Neural progenitor cell (in vitro differentiated cells): ENCODE data around the gene CAPN2. TPM values are rescaled to one million over a fixed set of nuclear protein-coding genes. Genes with fewer than 3 reads are reported as not detected.

Experiments used
- DNase-seq: peaks from one replicate; pipeline ENCODE4 v3.0.0-alpha.2; 2016; ENCODE audit warnings: low spot score
- H2AFZ ChIP-seq: fragments of 200-600 bp; sonication (generic); replicated peaks from 2 replicates; pipeline ENCODE4 v1.6.1; 2016; ENCODE audit warnings: antibody characterized with exemption
- H3F3A ChIP-seq: fragments of 200-600 bp; sonication (generic); 2 replicates; pipeline ENCODE4 v1.6.1; 2016; ENCODE audit warnings: antibody characterized with exemption, low read depth
- H3K27ac ChIP-seq: fragments of 200-600 bp; sonication (generic); 2 replicates; pipeline ENCODE4 v1.5.1; 2016; ENCODE audit warnings: mild to moderate bottlenecking
- H3K27me3 ChIP-seq: fragments of 200-600 bp; sonication (generic); 2 replicates; pipeline ENCODE4 v1.6.1; 2016; ENCODE audit warnings: mild to moderate bottlenecking, moderate library complexity
- H3K36me3 ChIP-seq: fragments of 200-600 bp; sonication (generic); 2 replicates; pipeline ENCODE4 v1.5.1; 2016
- H3K4me1 ChIP-seq: fragments of 200-600 bp; sonication (generic); 2 replicates; pipeline ENCODE4 v1.6.1; 2016; ENCODE audit warnings: mixed run types
- H3K4me2 ChIP-seq: fragments of 200-600 bp; sonication (generic); 2 replicates; pipeline ENCODE4 v1.6.1; 2016
- H3K4me3 ChIP-seq: fragments of 200-600 bp; sonication (generic); 2 replicates; pipeline ENCODE4 v1.5.1; 2016
- H3K79me2 ChIP-seq: fragments of 200-600 bp; sonication (generic); 2 replicates; pipeline ENCODE4 v1.6.1; 2016; ENCODE audit warnings: low read depth
- H3K9ac ChIP-seq: fragments of 200-600 bp; sonication (generic); 2 replicates; pipeline ENCODE4 v1.6.1; 2016
- H3K9me3 ChIP-seq: fragments of 200-600 bp; sonication (generic); 2 replicates; pipeline ENCODE4 v1.5.1; 2016; ENCODE audit warnings: low read depth
- H4K20me1 ChIP-seq: fragments of 200-600 bp; sonication (generic); 2 replicates; pipeline ENCODE4 v1.6.1; 2016; ENCODE audit warnings: low read depth
- H3K27ac Mint-ChIP-seq: 3 replicates; pipeline ENCODE4 v1.8.0; 2021; ENCODE audit warnings: mixed read lengths
- H3K27me3 Mint-ChIP-seq: 2 replicates; pipeline ENCODE4 v1.8.0; 2022; ENCODE audit warnings: low read depth, mild to moderate bottlenecking, inconsistent platforms, moderate library complexity, mixed read lengths; ENCODE audit not compliant: insufficient read depth
- H3K36me3 Mint-ChIP-seq: 3 replicates; pipeline ENCODE4 v1.8.0; 2021; ENCODE audit warnings: mixed read lengths
- H3K4me1 Mint-ChIP-seq: 3 replicates; pipeline ENCODE4 v1.8.0; 2021; ENCODE audit warnings: mixed read lengths
- H3K4me3 Mint-ChIP-seq: 3 replicates; pipeline ENCODE4 v1.8.0; 2021; ENCODE audit warnings: mild to moderate bottlenecking, moderate library complexity, mixed read lengths
- H3K9me3 Mint-ChIP-seq: 3 replicates; pipeline ENCODE4 v1.8.0; 2020; ENCODE audit warnings: mixed read lengths
- EZH2 ChIP-seq: fragments of 200-600 bp; sonication (generic); IDR thresholded peaks from 2 replicates; pipeline ENCODE4 v1.6.1; 2017; ENCODE audit warnings: antibody characterized with exemption, mild to moderate bottlenecking, moderate library complexity
- EZH2phosphoT487 ChIP-seq: fragments of 200-600 bp; sonication (generic); IDR thresholded peaks from 2 replicates; pipeline ENCODE4 v1.6.1; 2017; ENCODE audit warnings: antibody characterized with exemption
- total RNA-seq: library from RNA; depleted of rRNA; stranded (reverse); fragments of >200 nt; gene quantifications from 2 replicates; pipeline ENCODE4 v1.2.3, GENCODE V29; 2015; ENCODE audit warnings: low replicate concordance
- TF ChIP-seq, protein P1 (sequence below): fragments of 200-600 bp; sonication (generic); IDR thresholded peaks from 2 replicates; pipeline ENCODE4 v1.5.1; 2017; ENCODE audit warnings: antibody characterized with exemption, mild to moderate bottlenecking

Gene CAPN2
- total RNA-seq, 1 donor from 2014 or later = 61.7 TPM

DNA sequence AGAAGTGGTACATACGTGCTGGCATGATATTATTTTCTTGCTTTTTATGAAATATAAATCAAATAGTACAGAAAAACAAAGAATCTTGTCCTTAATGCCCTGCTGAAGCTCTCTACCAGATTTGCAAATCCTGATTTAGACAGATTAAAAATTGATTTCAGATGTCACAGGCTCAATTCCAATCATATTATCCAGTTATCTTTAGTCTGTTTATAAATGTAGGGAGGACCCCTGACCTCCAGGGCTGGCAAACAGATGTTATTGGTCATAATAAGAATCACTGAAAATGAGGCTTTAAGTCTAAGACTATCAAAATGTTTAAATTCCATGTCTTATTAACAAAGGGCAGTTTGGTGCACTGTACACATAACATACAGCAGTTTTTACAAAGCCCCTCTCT, 71.3 kb downstream of the CAPN2 start:
- H3K4me3 Mint-ChIP-seq = no peak overlapping the region
- H3K27ac ChIP-seq = no peak overlapping the region
- H3K36me3 Mint-ChIP-seq = peaks cover 31% of the 10 kb centered on the region
- no peak overlapping the region for H3K9ac ChIP-seq
- peaks cover 20% of the 10 kb centered on the region for H4K20me1 ChIP-seq
- peaks cover 6% of the 10 kb centered on the region for H3K4me1 ChIP-seq
- peaks cover 23% of the 10 kb centered on the region for H3K36me3 ChIP-seq
- H3K9me3 Mint-ChIP-seq = no peaks in the 10 kb centered on the region
- H3F3A ChIP-seq = peaks cover 7% of the 10 kb centered on the region
- peaks cover 15% of the 10 kb centered on the region for H3K4me1 Mint-ChIP-seq
- TF ChIP-seq EZH2 = no peak
- TF ChIP-seq, protein P1, sequence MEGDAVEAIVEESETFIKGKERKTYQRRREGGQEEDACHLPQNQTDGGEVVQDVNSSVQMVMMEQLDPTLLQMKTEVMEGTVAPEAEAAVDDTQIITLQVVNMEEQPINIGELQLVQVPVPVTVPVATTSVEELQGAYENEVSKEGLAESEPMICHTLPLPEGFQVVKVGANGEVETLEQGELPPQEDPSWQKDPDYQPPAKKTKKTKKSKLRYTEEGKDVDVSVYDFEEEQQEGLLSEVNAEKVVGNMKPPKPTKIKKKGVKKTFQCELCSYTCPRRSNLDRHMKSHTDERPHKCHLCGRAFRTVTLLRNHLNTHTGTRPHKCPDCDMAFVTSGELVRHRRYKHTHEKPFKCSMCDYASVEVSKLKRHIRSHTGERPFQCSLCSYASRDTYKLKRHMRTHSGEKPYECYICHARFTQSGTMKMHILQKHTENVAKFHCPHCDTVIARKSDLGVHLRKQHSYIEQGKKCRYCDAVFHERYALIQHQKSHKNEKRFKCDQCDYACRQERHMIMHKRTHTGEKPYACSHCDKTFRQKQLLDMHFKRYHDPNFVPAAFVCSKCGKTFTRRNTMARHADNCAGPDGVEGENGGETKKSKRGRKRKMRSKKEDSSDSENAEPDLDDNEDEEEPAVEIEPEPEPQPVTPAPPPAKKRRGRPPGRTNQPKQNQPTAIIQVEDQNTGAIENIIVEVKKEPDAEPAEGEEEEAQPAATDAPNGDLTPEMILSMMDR = no peak
- no peak for TF ChIP-seq EZH2phosphoT487
- H3K27me3 ChIP-seq = no peaks in the 10 kb centered on the region
- H3K4me2 ChIP-seq = no peak overlapping the region
- DNase-seq = no peak
- H3K4me3 ChIP-seq = no peak overlapping the region
- H3K9me3 ChIP-seq = no peaks in the 10 kb centered on the region
- no peaks in the 10 kb centered on the region for H3K27me3 Mint-ChIP-seq
- H2AFZ ChIP-seq = no peak overlapping the region
- no peak overlapping the region for H3K27ac Mint-ChIP-seq
- H3K79me2 ChIP-seq = no peaks in the 10 kb centered on the region

DNA sequence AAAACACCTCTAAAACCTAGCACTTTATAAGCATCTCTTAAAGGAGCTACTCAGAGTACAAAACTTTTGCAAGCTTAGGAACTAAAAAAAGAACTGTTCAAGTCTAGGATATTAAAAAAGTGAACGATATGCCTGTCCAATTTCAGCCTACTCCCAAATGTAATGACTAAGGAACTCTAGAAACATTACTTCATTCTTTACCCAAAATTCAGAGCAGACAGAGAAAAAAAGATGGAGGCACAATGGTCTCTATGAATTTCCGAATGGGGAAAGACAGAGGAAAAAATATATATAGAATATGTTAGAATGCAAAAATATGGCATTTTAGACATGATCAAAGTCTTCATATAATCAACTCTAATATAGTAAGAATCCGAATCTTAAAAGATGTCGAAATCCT, 72.2 kb downstream of the CAPN2 start:
- H3K79me2 ChIP-seq = no peaks in the 10 kb centered on the region
- peaks cover 30% of the 10 kb centered on the region for H3K36me3 ChIP-seq
- H3K27ac ChIP-seq = no peak overlapping the region
- Mint-ChIP-seq H3K27me3 (no peaks in the 10 kb centered on the region), H3K36me3 (peaks cover 29% of the 10 kb centered on the region), H3K4me3 (no peak overlapping the region), H3K9me3 (no peaks in the 10 kb centered on the region), H3K4me1 (peaks cover 15% of the 10 kb centered on the region), H3K27ac (no peak overlapping the region)
- TF ChIP-seq, protein P1 = no peak
- TF ChIP-seq EZH2phosphoT487 (no peak), EZH2 (no peak)
- peaks cover 7% of the 10 kb centered on the region for H3F3A ChIP-seq
- H3K27me3 ChIP-seq = no peaks in the 10 kb centered on the region
- H3K4me1 ChIP-seq = peaks cover 6% of the 10 kb centered on the region
- no peak overlapping the region for H3K4me2 ChIP-seq
- no peaks in the 10 kb centered on the region for H3K9me3 ChIP-seq
- DNase-seq = no peak
- no peak overlapping the region for H2AFZ ChIP-seq
- H4K20me1 ChIP-seq = peaks cover 20% of the 10 kb centered on the region
- H3K4me3 ChIP-seq = no peak overlapping the region
- H3K9ac ChIP-seq = no peak overlapping the region

DNA sequence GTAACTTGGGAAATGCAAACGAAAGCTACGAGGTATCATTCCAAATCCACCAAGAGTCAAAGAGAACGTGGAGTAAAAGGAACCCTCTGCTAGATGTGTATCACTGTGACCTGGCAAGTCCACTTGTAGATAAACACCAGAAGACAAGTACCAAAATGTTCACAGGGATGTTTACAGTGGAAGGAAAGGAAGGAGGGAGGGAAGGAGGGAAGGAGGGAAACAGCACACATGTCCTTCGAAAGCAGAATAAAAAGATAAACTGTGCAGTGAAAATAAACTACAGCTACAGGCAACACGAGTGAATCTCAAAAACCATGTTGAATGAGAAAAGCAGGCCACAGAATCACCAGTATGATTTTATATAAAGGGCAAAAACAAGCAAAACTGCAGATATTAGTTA, 73.5 kb downstream of the CAPN2 start:
- TF ChIP-seq, protein P1 = no peak
- TF ChIP-seq EZH2phosphoT487 = no peak
- no peak for TF ChIP-seq EZH2
- H3K27ac ChIP-seq = no peak overlapping the region
- no peak overlapping the region for H3K4me3 ChIP-seq
- no peaks in the 10 kb centered on the region for H3K9me3 ChIP-seq
- H3K27me3 Mint-ChIP-seq = no peaks in the 10 kb centered on the region
- H3K27me3 ChIP-seq = no peaks in the 10 kb centered on the region
- H3K9me3 Mint-ChIP-seq = no peaks in the 10 kb centered on the region
- no peak overlapping the region for H3K27ac Mint-ChIP-seq
- no peak overlapping the region for H3K9ac ChIP-seq
- peaks cover 7% of the 10 kb centered on the region for H3F3A ChIP-seq
- H3K4me3 Mint-ChIP-seq = no peak overlapping the region
- H3K36me3 Mint-ChIP-seq = peaks cover 27% of the 10 kb centered on the region
- H3K4me2 ChIP-seq = no peak overlapping the region
- H4K20me1 ChIP-seq = peaks cover 20% of the 10 kb centered on the region
- H2AFZ ChIP-seq = no peak overlapping the region
- H3K4me1 ChIP-seq = peaks cover 6% of the 10 kb centered on the region
- no peaks in the 10 kb centered on the region for H3K79me2 ChIP-seq
- H3K4me1 Mint-ChIP-seq = peaks cover 11% of the 10 kb centered on the region
- no peak for DNase-seq
- H3K36me3 ChIP-seq = peaks cover 25% of the 10 kb centered on the region
